VCaP (cell line): ENCODE results near the gene BAG5.

Experiments used
- H3K27ac ChIP-seq: fragments of 450-650 bp; 2 replicates; pipeline ENCODE4 v1.5.1; 2017
- TF ChIP-seq, protein P1 (sequence below): fragments of 450-650 bp; conservative IDR thresholded peaks from 2 replicates; pipeline ENCODE4 v1.5.1; 2017; ENCODE audit warnings: mild to moderate bottlenecking, moderate library complexity

BAG5 gene

DNA sequence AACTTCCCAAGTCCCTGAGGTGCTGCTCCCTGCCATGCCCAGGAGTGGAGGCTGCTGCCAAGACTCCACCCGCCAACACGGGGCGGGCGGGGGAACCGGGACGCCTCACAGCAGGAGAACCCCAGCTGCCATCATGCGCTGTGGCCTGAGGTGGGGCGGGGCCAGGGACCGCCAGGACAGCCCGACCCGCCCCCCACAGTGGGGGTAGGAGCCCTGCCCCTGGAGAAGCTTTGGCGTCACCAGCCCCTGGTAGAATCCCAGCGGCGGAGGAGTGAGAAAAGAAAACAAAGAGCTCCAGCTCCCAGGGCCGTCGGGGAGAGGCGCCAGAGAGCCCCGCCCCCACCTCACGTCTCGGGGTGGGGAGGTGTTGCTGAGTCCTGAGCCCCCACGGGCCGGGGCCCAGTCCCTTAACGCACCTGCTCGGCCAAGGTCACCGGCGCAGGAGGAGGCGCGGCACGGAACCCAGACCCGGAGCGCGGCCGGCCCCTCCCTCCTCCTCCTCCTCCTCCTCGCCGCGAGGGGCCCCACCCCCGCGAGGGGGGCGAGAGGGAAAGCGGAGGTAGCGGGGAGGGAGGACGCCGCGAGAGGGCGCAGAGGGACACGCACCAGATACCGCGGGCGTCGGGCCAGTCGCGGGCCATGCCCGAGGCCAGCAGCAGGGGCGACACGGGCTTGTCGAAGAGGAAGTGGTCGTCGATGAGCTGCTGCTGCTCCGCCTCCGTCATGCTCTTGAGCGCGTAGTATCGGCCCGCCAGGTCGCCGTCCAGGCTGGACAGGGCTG lies 41.6 kb downstream of the BAG5 start:
- TF ChIP-seq, protein P1, sequence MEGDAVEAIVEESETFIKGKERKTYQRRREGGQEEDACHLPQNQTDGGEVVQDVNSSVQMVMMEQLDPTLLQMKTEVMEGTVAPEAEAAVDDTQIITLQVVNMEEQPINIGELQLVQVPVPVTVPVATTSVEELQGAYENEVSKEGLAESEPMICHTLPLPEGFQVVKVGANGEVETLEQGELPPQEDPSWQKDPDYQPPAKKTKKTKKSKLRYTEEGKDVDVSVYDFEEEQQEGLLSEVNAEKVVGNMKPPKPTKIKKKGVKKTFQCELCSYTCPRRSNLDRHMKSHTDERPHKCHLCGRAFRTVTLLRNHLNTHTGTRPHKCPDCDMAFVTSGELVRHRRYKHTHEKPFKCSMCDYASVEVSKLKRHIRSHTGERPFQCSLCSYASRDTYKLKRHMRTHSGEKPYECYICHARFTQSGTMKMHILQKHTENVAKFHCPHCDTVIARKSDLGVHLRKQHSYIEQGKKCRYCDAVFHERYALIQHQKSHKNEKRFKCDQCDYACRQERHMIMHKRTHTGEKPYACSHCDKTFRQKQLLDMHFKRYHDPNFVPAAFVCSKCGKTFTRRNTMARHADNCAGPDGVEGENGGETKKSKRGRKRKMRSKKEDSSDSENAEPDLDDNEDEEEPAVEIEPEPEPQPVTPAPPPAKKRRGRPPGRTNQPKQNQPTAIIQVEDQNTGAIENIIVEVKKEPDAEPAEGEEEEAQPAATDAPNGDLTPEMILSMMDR = peak; percentile 79
- peak overlapping the region; percentile 98 for H3K27ac ChIP-seq

DNA sequence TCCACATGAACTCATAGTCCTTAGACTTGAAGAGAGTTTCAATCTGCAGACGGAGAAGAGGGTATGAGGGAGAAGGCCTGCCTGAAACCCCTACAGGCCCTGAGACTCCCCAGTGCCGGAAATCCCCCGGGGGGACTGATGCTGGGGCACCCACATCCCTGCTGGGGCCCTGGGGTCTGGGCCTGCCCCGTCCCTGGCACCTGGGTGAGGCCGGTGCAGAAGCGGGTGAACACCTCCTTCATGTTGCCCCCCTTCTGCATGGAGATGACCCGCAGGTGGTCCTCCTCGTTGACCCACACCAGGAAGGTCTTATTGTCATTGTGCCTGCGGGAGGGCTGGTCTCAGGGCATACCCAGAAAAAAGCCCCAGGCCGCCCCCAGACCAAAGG lies 42.2 kb downstream of the BAG5 start:
- peak overlapping the region; percentile 98 for H3K27ac ChIP-seq
- TF ChIP-seq, protein P1 = no peak

DNA sequence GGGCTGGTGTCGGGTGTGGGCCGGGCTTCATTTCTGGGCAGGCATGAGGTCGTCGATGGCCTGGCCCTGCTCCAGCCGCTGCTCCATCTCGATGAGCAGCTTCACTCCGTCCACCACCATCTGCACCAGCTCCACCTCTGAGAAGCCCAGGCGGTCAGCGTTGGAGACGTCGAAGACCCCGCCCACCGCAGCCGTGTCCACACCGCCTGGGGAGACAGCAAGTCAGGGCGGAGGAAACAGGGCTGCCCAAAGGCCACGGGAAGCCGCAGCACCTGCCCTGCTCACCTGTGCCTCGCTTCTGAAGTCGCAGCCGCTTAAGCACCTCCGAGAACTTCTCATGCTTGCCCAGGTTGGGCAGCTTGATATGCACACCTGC lies 42.6 kb downstream of the BAG5 start:
- TF ChIP-seq, protein P1 = no peak
- peak overlapping the region; percentile 98 for H3K27ac ChIP-seq

DNA sequence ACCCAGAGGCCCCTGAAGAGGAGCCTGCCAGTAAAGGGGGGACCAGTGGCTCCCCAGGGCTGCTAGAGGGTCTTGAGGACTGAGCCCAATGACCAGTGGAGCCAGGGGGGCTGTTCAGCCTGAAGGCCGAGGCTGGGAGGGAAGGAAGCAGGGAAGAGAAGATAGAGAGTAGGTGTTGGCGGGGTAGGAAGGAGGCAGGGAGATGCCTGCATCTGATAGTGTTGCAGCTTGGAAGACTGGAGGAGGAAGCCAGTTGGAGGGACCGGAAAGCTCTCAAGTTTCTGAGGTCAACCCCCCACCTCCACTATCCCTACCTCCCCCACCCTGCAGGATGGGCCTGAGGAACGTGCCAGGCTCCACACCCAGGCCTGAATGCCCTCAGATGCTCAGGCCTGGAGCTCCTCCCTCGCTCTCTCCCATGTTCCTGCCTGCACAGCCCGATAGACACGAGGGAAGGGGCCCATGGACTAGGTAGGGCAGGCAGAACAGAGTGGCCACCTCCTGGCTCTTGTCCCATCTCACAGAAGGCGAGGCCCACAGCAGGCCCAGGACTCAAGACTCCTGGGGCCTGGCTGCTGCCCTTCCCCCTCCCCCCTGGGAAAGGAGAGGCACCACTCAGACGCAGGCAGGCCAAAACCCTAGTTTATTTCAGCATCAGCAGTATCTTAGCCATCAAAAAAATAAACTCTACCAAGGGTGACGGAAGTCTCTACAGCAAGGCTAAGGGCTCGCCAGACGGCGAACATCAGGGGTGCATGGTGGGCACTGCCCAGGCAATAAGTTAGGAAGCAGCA lies 43.2 kb downstream of the BAG5 start:
- TF ChIP-seq, protein P1 = no peak
- H3K27ac ChIP-seq = peak overlapping the region; percentile 98

DNA sequence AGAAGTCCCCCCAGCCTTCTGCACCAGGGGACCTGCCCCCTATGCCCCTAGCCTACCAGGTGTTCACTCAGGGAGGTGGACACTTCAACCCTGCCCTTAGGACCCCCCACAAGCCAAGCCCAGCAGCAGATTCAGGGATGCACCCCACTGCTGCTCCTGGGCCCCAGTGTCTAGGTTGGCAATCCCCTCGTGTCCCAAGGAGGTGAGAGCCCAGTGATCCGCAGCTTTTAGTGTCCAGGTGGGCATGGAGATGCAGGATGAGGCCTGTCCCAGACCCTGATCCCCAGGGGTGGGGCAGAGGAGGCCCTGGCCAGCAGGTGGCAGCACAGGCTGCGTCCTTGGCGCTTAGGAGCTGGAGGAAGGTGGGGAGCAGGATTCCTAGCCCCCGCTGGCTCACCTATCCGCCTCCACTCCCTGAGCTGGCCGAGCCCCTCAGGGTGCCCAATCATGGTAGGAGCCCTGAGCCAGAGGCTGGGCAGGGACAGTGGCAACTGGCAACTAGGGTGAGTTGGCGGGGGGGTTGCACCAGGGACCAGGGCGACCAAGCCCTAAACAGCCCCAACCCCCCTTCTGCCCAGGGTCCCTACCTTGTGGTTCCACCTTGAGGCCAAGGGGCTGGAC lies 43.9 kb downstream of the BAG5 start:
- H3K27ac ChIP-seq = peak overlapping the region; percentile 98
- TF ChIP-seq, protein P1 = peak; percentile 93

DNA sequence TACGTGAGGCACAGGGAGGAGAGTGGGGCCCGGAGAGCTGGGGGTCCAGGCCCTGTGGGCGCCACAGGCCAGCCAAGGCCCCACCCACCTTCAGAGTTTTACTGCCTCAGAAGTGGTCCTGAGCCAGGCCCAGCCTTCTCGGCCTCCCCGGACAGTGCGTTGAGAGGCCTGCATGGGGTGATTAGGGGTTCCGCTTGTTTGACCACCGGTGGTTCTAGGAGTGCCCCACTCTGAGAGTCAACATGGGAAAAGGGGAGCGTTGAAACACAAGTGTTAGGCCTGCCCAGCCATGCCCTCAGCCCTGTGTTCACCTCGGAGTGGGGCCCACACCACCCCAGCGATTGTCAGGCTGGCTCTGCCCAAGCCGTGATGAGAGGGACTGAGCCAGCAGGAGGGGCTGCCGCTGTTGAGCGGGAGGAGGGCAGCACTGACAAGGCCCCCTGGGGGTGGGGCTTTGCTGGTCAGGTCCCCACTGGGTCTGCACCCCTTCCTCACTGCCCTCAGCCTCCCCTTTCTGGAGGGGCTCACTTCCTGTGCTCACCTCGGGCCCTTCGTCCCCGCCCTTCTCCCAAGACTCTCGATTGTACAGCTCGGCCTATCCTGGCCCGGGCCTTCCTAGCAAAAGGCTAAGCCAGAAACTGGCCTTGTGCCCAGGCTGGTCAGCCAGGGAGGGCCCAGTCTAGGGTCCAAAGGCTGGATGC lies 44.6 kb downstream of the BAG5 start:
- H3K27ac ChIP-seq = peak overlapping the region; percentile 98

More for the DNA sequence above, 44.6 kb downstream of the BAG5 start:
- TF ChIP-seq, protein P1 = no peak
